ENCODE measurements around the gene GARS1. TPM values are rescaled to one million over a fixed set of nuclear protein-coding genes. Genes with fewer than 3 reads are reported as not detected.
"Not testable (repeated sequence)": the region's sequence is repeated elsewhere in the genome, so short reads cannot be mapped to it uniquely, and the experiment has no call there.

Gene GARS1
- total RNA-seq, 1 donor from 2014 or later, result 31.6 TPM

- ATAC-seq; intact Hi-C loops (cut with micrococcal nuclease); DNase-seq: not testable (repeated sequence)
Observed at GRCh38 chr7:30570238-30570637, 24.4 kb upstream of the GARS1 start.

DNA sequence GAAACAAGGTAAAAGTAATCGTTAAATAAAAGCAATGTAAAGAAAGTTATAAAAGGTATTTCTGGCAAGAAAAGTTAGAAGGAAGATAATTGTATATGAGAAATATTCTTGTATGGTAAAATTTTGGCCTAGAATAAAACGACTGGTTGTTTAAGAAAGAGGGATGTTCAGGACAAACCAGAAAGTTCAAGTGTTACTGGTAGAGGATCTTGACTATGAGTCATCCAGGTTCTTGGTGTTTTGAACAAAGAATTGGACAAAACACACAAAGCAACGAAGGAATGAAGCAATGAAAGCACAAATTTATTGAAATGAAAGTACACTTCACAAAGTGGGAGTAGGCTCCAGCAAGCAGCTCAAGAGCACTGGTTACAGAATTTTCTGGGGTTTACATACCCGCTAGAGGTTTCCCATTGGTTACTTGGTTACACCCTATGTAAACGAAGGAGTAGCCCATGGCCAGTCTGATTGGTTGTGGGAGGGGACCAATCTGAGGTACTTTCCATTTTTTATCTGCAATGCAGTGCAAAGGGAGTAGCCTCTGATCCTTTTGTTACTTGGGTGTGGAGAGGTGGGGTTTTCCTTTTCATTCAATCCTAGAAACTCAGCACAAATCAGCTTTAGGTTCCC is 22.4 kb upstream of the GARS1 start:
- DNase-seq (no peak), ATAC-seq (no peak)
- intact Hi-C loops (cut with micrococcal nuclease), result no loop called here

- no peak for ATAC-seq
- intact Hi-C loops (cut with micrococcal nuclease), result no loop called here
- no peak for DNase-seq
Observed at GRCh38 chr7:30575910-30576309, 18.8 kb upstream of the GARS1 start.

GRCh38 chr7:30583181-30583580 is 11.5 kb upstream of the GARS1 start:
- no peak for DNase-seq
- intact Hi-C loops (cut with micrococcal nuclease), result no loop called here
- no peak for ATAC-seq

- ATAC-seq, result no peak
- no peak for DNase-seq
- intact Hi-C loops (cut with micrococcal nuclease), result no loop called here
Observed at GRCh38 chr7:30584415-30584814, 10.3 kb upstream of the GARS1 start.

DNA sequence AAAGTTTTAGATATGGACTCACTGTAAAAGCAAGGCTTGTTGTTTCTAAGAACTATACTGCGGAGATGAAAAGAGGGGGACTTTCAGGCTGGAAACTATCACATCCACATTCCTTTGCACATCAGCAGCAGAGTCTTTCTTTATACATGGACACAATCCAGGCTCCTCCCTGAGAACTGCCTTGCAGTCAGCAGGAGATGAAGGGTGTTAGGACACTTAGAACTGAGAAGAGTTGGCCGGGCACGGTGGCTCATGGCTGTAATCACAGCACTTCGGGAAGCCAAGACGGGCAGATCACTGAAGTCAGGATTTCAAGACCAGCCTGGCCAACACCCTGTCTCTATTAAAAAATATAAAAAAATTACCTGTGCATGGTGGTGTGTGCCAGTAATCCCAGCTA is 9.7 kb upstream of the GARS1 start:
- ATAC-seq, result peak; percentile 81
- intact Hi-C loops (cut with micrococcal nuclease), result no loop called here
- DNase-seq, result no peak

DNA sequence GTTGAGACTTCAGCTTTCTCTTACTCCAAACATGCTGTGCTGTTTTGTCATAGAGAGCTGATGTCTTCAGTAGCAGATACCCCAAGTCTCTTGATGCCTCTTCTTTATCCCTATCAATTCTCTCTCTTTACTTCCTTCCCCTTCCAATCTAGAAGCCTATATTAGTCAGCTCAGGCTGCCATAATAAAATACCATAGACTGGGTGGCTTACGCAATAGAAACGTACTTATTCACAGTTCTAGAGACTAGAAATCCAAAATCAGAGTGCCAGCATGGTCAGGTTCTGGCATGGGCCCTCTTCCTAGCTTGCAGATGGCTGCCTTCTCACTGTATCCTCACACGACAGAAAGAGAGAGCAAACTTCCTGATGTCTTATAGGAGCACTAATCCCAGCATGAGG is 9.0 kb upstream of the GARS1 start:
- DNase-seq (no peak), ATAC-seq (no peak)
- intact Hi-C loops (cut with micrococcal nuclease), result no loop called here

GRCh38 chr7:30587547-30587946 is 7.1 kb upstream of the GARS1 start:
- intact Hi-C loops (cut with micrococcal nuclease); ATAC-seq; DNase-seq: not testable (repeated sequence)

DNA sequence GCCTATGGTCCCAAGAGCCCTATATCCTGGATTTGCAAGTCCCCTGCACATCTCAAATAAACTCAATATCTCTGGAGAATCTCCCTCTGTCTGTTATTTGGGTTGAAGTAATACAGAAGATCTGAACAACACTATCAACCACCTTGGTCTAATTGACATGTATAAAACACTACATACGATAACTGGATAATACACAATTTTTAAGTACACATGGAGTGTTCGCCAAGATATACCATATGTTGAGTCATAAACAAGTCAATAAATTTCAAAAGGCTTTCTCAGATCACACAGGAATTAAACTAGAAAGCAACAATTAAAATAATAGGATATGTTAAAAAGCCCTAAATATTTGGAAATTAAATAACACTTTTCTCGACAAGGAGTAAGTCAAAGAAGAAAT is 5.6 kb upstream of the GARS1 start:
- intact Hi-C loops (cut with micrococcal nuclease), result no loop called here
- DNase-seq (no peak), ATAC-seq (no peak)

DNA sequence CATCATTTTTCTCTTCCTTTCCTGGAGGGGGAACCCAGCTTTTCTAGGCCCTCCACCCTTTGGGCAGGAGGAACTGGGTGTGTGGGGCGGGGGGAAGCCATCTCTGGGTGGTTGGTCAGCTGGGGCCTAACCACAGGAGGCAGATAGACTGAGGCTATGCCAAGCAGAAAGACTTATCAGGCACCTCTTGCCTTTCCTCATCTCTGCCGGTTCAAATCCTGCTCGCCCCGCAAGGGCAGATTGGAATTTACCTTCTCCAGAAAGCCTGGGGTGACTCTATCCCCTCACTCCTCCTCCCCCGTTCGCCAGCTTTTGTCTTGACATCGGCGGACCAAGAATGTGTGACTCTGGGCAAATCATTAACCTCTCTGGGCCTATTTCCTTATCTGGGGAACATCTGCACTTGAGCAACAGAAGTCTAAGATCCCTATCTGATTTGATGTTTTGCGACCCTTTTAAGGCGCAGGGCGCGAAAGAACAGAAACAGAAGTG is 584 bp upstream of the GARS1 start:
- ATAC-seq (peak; percentile 48), DNase-seq (peak; percentile 36)
- intact Hi-C loops (cut with micrococcal nuclease), result no loop called here

GRCh38 chr7:30595436-30596013 is 847 bp downstream of the GARS1 start:
- ATAC-seq, result no peak
- no peak for DNase-seq
- intact Hi-C loops (cut with micrococcal nuclease), result no loop called here

- intact Hi-C loops (cut with micrococcal nuclease), result no loop called here
- DNase-seq (no peak), ATAC-seq (no peak)
Observed at GRCh38 chr7:30596014-30596641, 1.4 kb downstream of the GARS1 start.

DNA sequence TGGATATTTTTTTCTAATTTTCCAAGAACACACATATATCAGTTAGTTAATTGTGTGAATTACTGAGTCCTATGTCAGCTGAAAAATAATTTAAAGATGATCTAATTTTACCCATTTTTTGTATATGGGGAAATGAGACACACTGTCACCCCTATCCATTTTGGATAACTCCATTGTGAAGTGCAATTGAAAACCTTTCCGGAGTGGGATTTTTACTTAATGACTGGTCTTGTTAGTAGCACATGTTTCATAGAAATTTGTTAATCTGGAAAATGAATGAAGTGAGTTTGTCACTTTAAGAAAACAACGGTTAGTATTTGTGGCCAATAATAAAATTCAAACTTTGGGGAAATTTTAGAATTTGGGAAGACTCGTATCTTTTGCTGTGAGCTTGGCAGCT is 2.0 kb downstream of the GARS1 start:
- ATAC-seq, result no peak
- intact Hi-C loops (cut with micrococcal nuclease), result no loop called here
- no peak for DNase-seq

DNA sequence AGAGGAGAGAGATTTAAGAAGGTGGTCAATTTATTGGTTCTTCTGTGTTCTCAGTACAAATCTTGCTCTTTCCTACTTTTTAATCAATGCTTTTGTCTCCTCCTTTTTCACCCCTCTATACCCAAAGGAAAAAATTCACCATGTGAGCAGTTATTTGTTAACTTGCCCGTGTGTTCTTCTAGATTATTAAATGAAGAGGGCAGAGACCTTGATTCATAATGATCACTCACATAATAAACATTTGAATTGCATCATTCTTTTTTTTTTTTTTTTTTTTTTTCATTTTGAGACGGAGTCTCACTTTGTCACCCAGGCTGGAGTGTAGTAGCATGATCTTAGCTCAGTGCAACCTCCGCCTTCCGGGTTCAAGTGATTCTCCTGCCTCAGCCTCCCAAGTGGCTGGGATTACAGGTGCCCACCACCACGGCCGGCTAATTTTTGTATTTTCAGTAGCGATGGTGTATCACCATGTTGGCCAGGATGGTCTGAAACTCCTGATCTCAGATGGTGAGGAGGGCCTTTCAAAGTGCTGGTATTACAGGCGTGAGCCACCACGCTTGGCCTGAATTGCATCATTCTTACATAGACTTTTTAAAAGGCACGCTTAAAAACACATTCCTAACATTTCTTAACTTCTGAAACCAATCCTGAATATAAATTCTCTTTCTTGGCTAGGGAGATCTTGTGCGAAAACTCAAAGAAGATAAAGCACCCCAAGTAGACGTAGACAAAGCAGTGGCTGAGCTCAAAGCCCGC is 3.6 kb downstream of the GARS1 start:
- no peak for ATAC-seq
- intact Hi-C loops (cut with micrococcal nuclease), result no loop called here
- DNase-seq, result no peak

- no peak for ATAC-seq
- intact Hi-C loops (cut with micrococcal nuclease), result no loop called here
- no peak for DNase-seq
Observed at GRCh38 chr7:30604901-30605300, 10.2 kb downstream of the GARS1 start.

- ATAC-seq (no peak), DNase-seq (no peak)
- intact Hi-C loops (cut with micrococcal nuclease), result no loop called here
Observed at GRCh38 chr7:30605832-30606231, 11.2 kb downstream of the GARS1 start.

DNA sequence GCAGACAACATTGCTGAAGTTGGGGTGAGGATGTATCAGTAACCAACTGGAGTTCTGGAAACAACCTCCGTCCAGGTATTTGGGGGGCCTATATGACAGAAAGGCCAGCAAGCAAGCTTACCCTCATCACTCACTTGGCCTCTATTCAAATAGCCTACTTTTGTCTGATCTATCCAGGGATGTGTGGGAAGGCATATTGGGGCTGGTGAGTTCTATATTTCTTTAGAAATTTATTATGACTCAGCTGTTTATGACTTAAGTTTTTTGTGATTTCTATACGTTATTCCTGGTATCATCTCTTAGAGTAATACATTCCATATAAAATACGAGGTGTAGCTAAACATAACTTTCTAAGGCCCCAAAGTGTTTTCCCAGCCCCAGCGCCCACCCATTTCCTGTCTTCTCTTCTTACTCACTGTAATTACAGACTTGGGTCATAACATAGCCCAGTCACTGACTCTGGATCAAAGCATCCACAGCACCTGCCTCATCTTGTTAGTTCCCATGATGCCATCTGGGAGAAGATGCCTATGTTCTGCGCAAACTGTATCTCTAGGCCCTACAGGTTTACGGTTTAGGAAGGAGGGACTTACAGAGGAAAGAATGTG is 18.1 kb downstream of the GARS1 start:
- DNase-seq, result no peak
- ATAC-seq, result no peak
- intact Hi-C loops (cut with micrococcal nuclease), result no loop called here

DNA sequence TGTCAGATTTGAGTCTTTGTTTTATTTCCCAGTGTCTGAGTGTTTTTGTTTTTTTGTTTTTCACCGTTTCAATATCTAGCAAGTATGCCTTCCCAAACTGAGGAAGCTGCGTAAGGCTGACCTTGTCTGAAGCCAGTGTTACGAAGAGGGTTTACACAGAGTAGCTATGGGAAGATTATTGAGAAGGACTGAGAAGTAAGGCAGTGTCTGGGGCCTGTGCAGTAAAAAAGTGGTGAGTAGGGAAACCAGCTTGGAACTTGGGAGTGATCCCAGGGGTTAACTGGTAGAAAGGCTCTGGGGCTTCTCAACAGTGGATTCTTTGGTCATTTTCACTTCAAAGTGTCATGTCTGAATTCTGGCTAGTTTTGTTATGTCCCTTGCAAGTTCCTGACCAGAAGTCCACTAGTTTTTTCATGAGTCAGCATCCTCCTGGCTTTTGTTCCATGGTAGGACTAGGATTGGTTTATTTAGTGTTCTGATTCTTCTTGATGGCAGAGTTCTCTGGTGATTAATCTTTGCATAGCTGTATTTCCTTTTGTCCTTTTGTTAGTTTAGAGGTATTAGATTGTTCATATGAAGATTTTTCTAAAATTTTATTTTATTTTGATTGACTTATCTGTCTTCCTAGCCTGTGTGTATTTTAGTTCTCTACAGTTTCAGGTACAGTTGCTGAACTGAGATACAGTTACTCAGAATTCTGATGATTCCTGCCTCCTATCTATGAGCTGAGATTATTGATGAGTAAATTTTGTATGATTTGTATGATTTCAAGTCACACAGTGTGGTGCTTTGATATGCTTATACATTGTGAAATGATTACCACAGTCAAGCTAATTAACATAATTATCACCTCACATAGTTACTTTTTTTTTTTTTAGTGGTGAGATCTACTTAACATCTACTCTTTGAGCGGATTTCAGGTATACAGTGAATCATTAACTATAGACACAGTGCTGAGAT is 19.0 kb downstream of the GARS1 start:
- no peak for DNase-seq
- no peak for ATAC-seq
- intact Hi-C loops (cut with micrococcal nuclease), result no loop called here

- ATAC-seq (peak; percentile 39), DNase-seq (no peak)
- intact Hi-C loops (cut with micrococcal nuclease), result no loop called here
Observed at GRCh38 chr7:30616318-30616717, 21.6 kb downstream of the GARS1 start.

All from left ventricle myocardium superior (tissue), 1 donor.